GM19035 (cell line): Measurements from ENCODE around the gene KLK10.

ENCODE experiments used
- ATAC-seq: cut with Tn5 transposase; IDR thresholded peaks from one replicate; pipeline ENCODE4 v1.9.1; 2021; ENCODE audit not compliant: unreplicated experiment

The KLK10 gene, protein sequence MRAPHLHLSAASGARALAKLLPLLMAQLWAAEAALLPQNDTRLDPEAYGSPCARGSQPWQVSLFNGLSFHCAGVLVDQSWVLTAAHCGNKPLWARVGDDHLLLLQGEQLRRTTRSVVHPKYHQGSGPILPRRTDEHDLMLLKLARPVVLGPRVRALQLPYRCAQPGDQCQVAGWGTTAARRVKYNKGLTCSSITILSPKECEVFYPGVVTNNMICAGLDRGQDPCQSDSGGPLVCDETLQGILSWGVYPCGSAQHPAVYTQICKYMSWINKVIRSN

DNA sequence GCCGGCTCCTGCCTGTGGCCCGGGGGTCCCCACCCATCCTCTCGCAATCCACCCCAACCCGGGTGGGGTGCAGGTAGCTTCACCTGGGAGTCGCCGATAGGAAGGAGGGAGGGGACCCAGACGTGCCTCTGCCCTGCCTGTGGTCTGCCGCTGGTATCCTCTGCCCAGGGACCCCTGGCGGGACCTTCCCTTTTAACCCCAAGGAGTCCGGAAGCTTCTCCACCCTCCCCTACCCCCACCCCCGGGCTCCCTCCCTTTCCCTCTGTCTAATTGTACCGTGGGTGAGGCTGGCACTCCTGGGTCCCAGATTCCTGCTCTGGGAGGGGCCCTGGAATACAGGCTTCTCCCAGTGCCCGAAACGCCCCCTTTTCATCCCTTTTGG lies at the start of gene KLK10:
Gene KLK10 (minus strand): TSS at position 166 of the 382 bp plus-strand sequence. CDS start 579 bp downstream, outside the sequence.
- no peak for ATAC-seq

DNA sequence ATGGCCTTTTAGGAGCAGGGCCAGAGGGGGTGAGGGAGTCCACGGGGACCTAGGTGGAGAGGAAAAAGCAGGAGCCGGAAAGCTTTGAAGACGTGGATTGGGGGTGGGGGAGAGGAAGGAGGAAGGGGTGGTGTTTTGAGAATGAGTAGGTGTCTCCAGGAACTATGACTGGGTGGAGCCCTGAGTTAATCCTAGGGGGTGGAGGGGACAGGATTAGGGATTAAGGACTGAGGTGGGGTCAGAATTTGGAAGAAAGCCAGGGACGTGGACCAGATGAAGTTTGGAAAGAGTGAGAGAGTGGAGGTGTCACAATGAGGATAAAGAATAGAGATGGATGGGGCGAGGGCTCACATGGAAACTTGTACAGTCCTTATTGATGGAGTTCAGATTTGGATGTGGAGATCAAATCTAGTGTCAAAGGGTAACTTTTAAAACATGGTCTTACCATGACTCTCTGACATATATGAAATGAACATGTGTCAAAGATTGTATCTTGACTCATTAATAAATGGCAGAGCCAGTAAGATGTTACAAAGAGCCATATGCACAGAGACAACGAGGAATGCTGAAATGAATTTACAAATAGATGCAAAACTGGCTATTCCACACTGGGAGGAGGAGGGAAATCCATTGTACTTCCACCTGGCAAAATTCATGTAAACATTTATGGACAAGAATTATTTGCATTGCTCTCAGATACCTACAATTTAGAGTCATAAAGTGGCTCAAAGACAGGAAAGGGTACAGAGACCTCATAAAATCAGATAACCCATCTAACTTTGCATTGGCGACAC lies 47.1 kb upstream of the KLK10 start:
- no peak for ATAC-seq

DNA sequence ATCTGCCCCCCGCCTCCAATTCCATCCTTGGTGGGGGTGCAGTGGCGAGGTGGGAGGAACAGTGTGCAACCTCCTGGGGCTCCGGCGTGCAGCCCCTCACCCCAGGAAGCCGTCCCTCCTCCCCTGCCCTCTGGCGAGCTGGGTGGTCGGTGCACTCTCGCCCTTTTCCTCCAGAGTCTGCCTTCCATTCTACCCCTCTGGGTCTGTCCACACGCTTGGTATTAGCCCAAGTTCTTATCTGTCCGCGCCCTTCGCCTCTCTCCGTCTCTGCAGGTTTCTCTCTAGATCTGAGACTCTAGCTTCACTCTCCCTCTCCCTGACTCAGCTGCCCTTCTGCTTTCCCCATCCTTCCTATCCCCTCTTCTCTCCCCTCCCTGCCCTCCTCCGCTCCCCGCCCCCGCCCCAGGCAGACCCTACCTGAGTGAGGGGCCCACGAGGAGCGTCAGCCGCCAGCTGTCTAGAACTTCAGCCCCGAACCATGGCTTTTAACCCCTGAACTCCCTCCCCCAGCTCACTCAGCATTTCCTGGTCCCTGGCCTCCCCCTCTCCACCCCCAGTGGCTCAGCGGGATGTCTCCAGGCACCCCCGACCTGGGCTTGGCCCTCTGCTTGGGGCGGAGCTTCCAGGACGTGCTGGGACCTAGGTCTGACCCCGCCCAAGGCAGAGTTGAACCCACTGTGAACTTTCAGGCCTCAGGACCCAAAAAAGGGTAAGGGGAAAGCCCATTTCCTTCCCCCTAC lies 45.9 kb upstream of the KLK10 start:
- no peak for ATAC-seq

DNA sequence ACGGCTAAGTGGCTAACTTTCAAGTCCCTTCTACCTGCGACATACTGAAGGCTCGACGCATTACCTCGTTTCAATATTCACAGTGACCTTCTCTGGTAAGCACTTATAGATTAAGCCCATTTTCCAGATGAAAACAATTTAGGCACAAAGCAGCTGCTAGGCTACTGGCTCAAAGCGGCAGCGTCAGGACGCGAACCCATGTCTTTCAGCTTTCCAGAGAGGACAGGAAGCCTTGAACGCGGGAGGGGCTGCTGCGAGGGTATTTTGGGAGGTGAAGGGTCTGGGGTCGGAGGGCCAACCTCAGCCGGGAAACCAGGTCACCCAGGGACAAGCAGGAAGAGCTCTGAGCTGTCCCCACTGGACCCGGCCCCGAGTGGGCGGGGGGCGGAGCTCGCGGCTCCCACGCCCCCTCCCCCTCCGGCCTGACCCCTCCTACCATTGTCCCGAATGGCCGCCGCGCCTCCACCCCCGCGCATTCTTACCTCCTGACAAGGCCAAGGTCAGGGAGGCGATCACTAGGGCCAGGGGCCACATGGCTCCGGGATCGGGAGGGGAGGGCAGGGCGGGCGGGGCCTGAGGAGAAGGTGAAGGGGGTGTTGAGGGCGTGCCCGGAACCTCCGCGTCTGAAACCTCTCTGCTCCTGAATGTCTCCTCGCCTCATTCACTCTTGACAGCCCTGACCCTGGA lies 45.2 kb upstream of the KLK10 start, which contains the start of gene KLK13:
Gene KLK13 (minus strand): TSS at position 559 of the 687 bp plus-strand sequence. CDS start 25 bp downstream, at position 534.
- no peak for ATAC-seq

DNA sequence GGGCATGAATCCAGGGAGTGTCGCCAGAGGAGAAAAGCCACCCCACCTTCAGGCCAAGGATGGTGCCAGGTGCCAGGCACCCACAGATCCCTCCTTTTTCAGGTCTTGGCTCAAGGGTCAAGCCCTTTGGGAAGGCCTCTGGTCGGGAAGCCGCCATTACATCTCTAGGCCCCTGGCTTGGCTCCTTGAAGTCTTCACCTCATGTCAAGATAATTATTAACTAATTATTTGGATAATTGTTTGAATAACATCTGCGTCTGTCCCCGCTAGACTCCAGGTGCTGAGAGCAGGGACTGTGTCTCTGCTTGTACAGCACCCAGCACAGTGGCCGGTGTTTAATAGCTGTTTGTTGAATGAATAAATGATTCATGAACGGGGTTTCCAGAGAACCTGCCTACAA lies 44.2 kb upstream of the KLK10 start:
- ATAC-seq, result no peak

DNA sequence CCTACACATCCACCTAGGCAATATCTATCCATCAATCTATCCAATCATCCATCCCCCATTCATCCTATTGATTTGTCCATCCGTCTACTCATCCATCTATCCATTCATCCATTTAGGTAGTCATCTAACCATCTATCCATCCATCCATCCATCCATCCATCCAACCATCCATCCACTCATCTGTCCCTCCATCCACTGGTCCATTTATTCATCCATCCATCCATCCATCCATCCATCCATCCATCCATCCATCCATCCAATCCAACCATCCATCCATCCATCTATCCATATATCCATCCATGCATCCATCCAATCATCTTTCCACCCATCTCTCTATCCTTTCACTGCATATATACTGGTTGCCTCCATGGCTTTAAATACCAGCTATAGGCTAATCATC lies 41.5 kb upstream of the KLK10 start:
- ATAC-seq, result no peak

DNA sequence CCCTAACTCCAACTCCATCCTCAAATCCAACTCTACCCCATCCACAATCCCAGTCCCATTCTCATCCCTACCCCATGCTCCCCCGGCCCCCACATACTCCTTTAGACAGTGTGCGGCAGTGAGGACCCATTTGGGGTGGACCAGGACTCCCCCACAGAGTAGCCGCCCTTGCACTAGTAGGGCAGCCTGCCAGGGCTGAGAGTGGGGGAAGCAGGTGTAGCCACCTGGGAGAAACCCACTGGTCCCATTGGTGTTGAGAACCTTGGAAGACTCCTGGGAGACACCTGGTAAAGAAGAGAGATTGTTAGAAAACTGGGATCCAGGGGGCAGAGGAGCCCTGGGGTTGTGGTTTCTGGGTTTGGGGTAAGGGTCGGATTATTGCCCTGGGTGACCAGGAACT lies 40.8 kb upstream of the KLK10 start:
- no peak for ATAC-seq

DNA sequence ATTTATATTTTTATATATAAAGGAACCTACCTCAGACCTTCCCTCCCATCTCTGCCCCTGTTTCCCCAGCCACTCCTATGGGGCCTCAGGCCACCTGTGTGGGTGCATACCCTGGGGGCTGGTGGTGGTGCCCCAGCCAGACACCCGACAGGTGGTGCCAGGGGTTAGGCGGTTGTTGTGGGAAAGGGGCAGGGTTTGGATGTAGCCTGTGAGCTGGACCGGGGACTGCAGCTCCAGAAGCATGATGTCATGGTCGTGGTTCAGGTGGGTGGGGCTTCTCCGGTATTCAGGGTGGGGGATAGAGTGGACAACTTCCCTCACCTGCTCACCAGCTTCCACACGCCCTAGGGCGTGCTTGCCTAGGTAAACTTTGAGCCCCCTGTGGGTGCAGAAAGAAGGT lies 40.2 kb upstream of the KLK10 start:
- no peak for ATAC-seq

DNA sequence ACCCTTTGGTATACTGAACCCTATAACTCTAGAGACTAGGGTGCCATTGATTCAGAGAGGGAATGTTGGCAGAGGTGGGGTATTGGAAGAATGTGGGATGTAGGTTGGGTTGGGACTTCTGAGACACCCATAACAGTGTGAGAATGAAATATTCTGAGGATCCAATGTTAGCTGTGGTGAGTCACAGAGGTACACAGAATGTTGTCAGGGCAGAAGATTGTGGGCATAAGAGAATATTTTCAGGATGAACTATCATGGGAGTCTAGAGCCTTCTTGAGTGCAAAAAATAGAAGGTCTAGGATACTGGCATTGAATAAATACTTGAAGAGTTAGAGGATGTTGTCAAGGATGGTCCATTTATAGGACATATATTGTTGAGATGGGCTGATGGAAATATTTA lies 36.4 kb upstream of the KLK10 start:
- no peak for ATAC-seq

DNA sequence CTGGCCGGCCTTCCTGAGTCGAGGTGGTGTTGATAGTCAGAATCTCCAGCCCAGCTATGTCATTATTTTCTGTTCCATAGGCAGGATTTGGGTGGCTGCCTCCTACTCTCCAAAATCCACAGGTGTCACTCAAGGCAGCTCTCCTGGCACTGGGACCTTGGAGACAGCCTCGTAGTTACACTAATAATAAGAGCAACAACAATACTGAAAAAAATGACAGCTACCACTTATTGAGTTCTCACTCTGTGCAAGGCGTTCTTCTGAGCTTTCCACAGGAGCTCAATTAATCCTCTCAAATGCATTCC lies 27.5 kb upstream of the KLK10 start:
- ATAC-seq, result no peak

DNA sequence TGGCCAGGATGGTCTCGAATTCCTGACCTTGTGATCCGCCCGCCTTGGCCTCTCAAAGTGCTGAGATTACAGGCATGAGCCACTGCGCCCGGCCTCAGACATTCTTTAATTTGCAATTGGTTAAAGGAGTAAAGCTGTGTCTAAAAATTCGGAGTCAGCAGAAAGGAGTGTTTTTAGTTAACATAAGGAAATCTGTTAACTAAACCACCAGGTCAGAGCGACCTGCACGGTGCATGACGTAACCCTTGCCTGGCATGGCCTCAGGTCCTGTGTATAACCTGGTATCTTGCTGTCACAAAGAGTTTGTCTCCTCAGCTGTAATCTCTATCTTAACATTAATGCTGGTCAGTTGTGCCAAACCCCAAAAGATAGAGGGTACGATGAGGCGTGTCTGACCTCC lies 24.8 kb upstream of the KLK10 start:
- no peak for ATAC-seq

DNA sequence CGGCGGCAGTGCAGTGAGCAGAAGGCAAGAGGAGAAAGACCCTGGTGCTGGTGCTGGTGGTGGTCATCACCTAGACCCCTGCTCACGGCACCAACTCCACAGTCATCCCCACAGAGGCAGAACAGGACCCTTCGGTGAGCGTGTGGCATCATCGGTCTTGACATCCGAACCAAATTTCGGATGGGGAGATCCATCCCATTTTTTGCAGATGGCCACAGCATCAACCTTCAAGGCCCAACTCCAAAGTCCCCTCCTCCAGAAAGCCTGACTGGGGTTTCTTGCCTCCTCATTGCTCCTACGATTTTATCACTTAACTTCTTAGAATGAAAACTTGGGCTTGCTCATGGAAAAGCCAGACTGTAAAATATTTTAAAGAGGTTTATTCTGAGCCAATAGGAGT lies 24.0 kb upstream of the KLK10 start:
- ATAC-seq, result no peak

DNA sequence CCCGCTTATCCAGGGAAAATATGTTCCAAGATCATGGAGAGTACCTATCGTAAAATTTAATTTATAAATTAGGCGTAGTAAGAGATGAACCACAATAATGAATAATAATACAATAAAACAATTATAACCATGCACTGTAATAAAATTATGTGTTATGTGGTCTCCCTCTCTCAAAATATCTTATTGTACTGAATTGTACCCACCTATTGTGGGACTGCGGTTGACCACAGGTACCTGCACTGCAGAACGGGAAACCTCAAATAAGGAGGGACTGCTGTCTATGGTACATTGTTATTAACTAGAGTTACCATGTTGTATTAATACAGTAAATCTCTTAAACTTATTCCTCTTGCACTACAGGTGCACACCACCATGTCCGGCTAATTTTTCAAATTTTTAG lies 20.6 kb upstream of the KLK10 start:
- ATAC-seq, result no peak

DNA sequence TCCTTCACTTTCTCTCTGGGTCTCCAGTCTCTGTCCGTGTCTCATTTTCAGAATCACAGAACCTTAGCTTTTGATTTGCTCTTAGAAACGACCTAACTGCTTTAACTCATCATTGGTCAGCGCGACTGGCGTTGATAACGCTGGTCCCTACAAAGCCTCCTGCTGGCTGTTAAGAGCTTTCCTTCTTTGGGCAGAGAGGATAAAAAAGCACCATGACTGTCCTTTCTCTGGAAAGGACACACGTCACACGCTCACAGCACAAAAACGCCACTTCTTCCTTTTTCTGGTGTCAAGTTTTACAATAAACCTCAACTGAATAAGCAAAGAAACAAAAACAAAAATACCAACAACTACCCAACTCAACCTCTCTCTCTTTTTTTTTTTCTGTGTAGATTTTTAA lies 17.0 kb upstream of the KLK10 start:
- no peak for ATAC-seq

DNA sequence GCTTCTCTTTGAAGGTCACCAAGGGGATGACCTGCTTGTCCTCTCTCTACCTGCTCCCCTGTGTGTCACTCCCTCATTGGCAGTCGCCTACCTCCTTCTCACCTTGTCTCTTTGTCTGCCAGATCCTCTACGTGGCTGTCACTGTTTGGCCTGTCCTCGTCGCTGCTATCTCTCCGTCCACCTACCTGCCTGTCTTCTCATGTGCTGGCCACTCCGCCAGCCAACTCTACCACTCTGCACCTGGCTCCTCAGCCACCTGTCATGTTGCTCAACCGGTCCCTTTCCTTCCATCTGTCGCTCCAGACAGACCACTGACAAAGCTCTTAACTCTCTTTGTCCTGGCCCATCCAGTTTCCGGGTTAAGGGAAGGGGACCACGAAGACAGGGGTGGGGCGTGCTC lies 15.2 kb upstream of the KLK10 start, which contains the start of gene KLK12:
Gene KLK12 (minus strand): TSS at position 299 of the 400 bp plus-strand sequence. CDS start 381 bp downstream, outside the sequence.
- no peak for ATAC-seq

DNA sequence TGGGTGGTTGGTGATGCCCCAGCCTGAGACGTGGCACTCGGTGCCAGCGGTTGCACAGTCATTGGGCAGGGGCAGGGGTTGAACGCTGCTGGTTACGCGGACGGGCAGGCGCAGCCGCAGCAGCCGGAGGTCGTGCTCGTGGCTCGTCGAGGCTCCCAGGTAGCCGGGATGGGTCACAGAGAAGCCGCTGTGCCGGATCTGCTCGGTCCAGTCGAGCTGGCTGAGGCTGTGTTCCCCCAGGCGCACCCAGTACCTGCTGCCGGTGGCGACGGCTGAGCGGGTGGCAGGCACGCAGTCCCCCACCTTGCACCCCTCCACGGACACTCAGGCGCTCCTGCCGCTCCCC lies 12.3 kb upstream of the KLK10 start:
- ATAC-seq, result no peak

DNA sequence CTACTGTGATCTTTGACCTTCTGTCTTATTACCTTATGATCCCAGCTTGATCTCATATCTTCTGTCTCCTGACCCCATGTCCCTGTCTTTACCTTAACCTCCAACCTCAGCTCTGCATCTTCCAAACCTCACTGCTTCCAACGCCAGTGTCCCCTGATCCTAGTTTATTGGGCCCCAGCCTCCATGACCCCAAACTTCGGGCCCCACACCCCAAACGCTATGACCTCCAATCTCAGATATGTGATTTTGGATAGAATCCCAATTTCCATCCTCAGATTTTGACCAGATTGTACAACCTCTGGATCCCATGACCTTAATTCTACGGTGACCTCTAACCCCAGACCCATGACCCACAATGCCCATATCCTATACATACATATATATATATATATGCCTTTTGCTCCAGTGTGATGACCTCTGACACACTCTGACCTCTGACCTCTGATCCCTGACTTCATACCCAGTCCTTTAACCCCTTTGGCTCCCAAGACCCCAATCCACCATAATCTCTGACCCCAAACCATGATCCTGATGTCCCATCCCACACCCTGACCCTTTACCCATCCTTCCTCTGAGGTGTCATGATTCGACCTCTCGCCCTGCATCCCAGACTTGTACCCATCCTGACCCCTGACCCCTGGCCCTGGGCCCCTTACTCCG lies 11.8 kb upstream of the KLK10 start:
- no peak for ATAC-seq

DNA sequence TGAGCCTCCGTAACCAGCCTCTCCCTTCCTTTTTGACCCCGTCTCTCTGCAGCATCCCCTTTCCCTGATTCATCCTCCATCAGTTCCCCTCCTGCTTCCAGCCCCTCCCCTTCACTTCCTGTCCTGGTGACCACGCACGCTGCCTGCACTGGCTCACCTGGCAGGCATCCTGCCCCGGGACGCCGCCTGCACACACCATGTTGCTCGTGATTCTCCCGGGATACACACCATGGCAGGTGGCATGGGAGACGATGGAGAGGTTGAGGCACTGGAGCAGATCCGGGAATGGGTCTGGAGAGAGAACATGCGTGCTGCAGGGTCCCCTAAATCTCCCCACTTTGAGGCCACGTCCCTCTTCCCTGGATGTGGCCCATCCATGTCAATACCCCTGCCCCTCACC lies 11.1 kb upstream of the KLK10 start:
- no peak for ATAC-seq

DNA sequence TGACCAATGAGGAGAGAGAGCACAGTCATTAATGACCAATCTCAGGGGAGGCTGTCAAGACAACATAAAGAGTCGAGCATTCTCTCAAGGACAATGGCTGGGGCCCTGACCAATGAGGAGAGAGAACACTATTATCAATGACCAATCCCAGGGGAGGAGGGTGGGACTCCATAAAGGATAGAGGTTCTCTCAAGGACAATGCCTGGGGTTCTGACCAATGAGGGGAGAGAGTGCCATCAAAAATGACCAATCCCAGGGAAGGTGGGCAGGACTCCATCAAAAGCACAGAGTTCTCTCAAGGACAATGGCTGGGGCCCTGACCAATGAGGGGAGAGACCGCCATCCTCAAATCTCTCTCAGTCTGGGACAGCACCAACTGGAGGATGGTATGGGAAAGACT lies 10.2 kb upstream of the KLK10 start:
- ATAC-seq, result no peak

DNA sequence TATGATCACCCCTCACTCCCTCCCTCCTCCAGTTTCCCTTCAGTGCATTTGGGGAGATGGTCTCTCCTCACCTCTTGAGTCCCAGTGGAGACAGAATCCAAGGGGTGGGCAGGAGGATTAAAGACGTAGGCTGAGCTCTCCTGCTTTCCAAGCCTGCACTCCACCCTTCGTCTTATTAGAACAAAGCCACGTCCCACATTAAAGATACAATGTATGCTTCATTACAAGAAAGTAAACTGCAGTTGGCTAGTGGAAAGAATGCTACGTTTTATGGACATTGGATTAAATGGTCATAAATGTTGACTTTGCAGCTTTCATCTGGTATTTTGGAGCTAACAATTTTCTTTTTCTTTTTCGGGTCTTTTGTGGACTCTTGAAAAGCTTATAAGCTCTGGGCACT lies 8.4 kb upstream of the KLK10 start:
- ATAC-seq, result no peak
